Transverse colon (tissue), 4 donors: ENCODE data around the gene ACSL1. TPM values are rescaled to one million over a fixed set of nuclear protein-coding genes. Genes with fewer than 3 reads are reported as not detected.

Experiments used
- DNase-seq: peaks from one replicate; pipeline ENCODE4 v3.0.0-alpha.2; 2019
- H3K27ac ChIP-seq, 4 donors: fragments of 200-600 bp; sonication (generic); 2 replicates each; pipeline ENCODE4 v1.5.1; 2016 to 2018; ENCODE audit warnings: inconsistent platforms in 4 of 4
- H3K27me3 ChIP-seq: fragments of 200-600 bp; sonication (generic); 2 replicates; pipeline ENCODE4 v1.5.1; 2017; ENCODE audit warnings: inconsistent platforms
- H3K36me3 ChIP-seq, 4 donors: fragments of 200-600 bp; sonication (generic); 2 replicates each; pipeline ENCODE4 v1.5.1; 2017 to 2019; ENCODE audit warnings: inconsistent platforms in 4 of 4
- H3K4me1 ChIP-seq, 4 donors: fragments of 200-600 bp; sonication (generic); 2 replicates each; pipeline ENCODE4 v1.5.1; 2017 to 2020; ENCODE audit warnings: inconsistent platforms in 4 of 4
- H3K4me3 ChIP-seq, 4 donors: fragments of 200-600 bp; sonication (generic); 1 replicate in 1 of 4; 2 replicates in 3 of 4; pipeline versions ENCODE4 v1.5.1 to v1.6.1; 2017 to 2019; ENCODE audit warnings: inconsistent platforms in 4 of 4
- H3K9me3 ChIP-seq, 2 donors: fragments of 200-600 bp; sonication (generic); 2 replicates each; pipeline ENCODE4 v1.5.1; 2017 to 2019; ENCODE audit warnings: inconsistent platforms in 2 of 2
- EP300 ChIP-seq: sonication (generic); formaldehyde crosslinking; IDR thresholded peaks from one replicate; pipeline ENCODE4 v1.6.1; 2017; ENCODE audit warnings: antibody characterized with exemption, low read depth
- POLR2A ChIP-seq: fragments of 450-650 bp; IDR thresholded peaks from one replicate; pipeline ENCODE4 v1.6.1; 2016; ENCODE audit warnings: antibody characterized with exemption, mild to moderate bottlenecking, moderate library complexity
- POLR2AphosphoS5 ChIP-seq, 3 donors: sonication (generic); formaldehyde crosslinking; IDR thresholded peaks; one replicate each; pipeline ENCODE4 v1.6.1; 2016; ENCODE audit warnings: antibody characterized with exemption in 3 of 3
- WGBS, 2 donors: methylation state at CpG; one replicate each; pipeline ENCODE4 v1.1.5; 2018; ENCODE audit warnings: low coverage in 1 of 2; 5-methylcytosine and 5-hydroxymethylcytosine counted together
- in situ Hi-C, 4 donors: fragments of 200-750 bp; cut with MboI; loops; one replicate each; pipeline versions ENCODE4 v1.15.0 to v1.15.1; 2017; ENCODE audit warnings: low sequenced_read_pairs in 3 of 4, low pct_ligation_motif_present in 1 of 4, low pct_unique_long_range_greater_than_20kb in 1 of 4
- intact Hi-C: fragments of 100-400 bp; cut with DNase I; formaldehyde crosslinking; loops from one replicate; pipeline ENCODE4 v1.15.1; 2023; ENCODE audit warnings: low total_unique reads
- total RNA-seq, 4 donors: library from RNA; depleted of rRNA; stranded (reverse); fragments of >200 nt; gene quantifications; one replicate each; pipeline ENCODE4 v1.1.0, GENCODE V29; 2016
- TF ChIP-seq, protein P1 (sequence below), 5 experiments: fragments of 200-600 bp in 3 of 5; fragments of 450-650 bp in 2 of 5; sonication (generic) in 3 of 5; IDR thresholded peaks; 1 replicate in 2 of 5; 2 replicates in 3 of 5; pipeline ENCODE4 v1.5.1; 2016 to 2017; ENCODE audit warnings: antibody characterized with exemption in 5 of 5, inconsistent platforms in 3 of 5, mild to moderate bottlenecking in 2 of 5, moderate library complexity in 1 of 5

Gene ACSL1
- total RNA-seq, 4 donors from 2014 or later = 20.6 to 50.0 (median 40.0) TPM

DNA sequence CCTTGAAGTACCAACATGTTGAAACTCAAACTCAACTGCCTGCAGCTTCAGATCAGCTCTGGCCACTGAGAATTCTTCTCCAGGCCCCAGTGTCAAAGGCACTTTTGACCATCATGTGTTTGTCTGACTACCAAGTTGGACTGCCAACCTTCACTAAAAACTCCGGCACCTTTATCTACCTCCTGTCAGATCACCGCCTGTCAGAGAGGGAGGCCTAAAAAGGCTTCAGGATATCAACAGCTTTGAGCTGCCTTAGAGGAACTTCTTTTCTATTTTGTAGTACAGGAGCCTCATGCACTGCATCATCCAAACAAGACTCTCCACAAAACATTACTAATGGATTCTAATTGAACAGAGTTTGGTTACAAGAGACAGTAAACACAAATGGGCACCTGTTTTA, 2.8 kb downstream of the ACSL1 start:
- in situ Hi-C loops (no loop called here), intact Hi-C loops (no loop called here)
- TF ChIP-seq POLR2AphosphoS5 (IDR thresholded peaks at IDR 0.05) (no peak), POLR2A (no peak), EP300 (no peak)
- TF ChIP-seq, protein P1, sequence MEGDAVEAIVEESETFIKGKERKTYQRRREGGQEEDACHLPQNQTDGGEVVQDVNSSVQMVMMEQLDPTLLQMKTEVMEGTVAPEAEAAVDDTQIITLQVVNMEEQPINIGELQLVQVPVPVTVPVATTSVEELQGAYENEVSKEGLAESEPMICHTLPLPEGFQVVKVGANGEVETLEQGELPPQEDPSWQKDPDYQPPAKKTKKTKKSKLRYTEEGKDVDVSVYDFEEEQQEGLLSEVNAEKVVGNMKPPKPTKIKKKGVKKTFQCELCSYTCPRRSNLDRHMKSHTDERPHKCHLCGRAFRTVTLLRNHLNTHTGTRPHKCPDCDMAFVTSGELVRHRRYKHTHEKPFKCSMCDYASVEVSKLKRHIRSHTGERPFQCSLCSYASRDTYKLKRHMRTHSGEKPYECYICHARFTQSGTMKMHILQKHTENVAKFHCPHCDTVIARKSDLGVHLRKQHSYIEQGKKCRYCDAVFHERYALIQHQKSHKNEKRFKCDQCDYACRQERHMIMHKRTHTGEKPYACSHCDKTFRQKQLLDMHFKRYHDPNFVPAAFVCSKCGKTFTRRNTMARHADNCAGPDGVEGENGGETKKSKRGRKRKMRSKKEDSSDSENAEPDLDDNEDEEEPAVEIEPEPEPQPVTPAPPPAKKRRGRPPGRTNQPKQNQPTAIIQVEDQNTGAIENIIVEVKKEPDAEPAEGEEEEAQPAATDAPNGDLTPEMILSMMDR (IDR thresholded peaks at IDR 0.05) = no peak
- peaks cover 0 to 22% (median 11%) of the 10 kb centered on the region in 4 donors for H3K4me1 ChIP-seq
- 90% methylated on average over 2 of the region's 2 CpGs; no CpG with 5 or more reads in 1 of the 2 donors for WGBS, 2 donors
- no peaks in the 10 kb centered on the region for H3K36me3 ChIP-seq
- DNase-seq = no peak
- H3K27ac ChIP-seq = no peak overlapping the region
- no peak overlapping the region for H3K4me3 ChIP-seq
- no peaks in the 10 kb centered on the region for H3K27me3 ChIP-seq
- H3K9me3 ChIP-seq = no peaks in the 10 kb centered on the region

DNA sequence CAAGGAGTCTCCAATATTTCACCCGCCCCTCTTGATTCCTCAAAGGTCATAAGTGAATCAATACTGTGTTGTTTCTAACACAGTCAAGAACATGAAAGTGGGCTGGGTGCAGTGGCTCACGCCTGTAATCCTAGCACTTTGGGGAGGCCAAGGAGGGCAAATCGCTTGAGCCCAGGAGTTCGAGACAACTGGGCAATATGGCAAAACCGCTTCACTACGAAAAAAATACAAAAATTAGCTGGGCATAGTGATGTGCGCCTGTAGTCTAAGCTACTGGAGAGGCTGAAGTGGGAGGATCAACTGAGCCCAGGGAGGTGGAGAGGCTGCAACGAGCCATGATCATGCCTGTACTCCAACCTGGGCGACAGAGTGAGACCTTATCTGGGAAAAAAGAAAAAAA, 3.4 kb downstream of the ACSL1 start:
- no peaks in the 10 kb centered on the region for H3K36me3 ChIP-seq
- H3K9me3 ChIP-seq = no peaks in the 10 kb centered on the region
- intact Hi-C loops (no loop called here), in situ Hi-C loops (no loop called here)
- TF ChIP-seq POLR2AphosphoS5 (IDR thresholded peaks at IDR 0.05) = no peak
- TF ChIP-seq POLR2A = no peak
- TF ChIP-seq, protein P1 (IDR thresholded peaks at IDR 0.05) = no peak
- no peak for TF ChIP-seq EP300
- no peaks in the 10 kb centered on the region for H3K27me3 ChIP-seq
- peaks cover 0 to 22% (median 11%) of the 10 kb centered on the region in 4 donors for H3K4me1 ChIP-seq
- 98% methylated on average over 5 to 9 of the region's 9 CpGs for WGBS, 2 donors
- no peak overlapping the region for H3K4me3 ChIP-seq
- no peak for DNase-seq
- no peak overlapping the region for H3K27ac ChIP-seq

DNA sequence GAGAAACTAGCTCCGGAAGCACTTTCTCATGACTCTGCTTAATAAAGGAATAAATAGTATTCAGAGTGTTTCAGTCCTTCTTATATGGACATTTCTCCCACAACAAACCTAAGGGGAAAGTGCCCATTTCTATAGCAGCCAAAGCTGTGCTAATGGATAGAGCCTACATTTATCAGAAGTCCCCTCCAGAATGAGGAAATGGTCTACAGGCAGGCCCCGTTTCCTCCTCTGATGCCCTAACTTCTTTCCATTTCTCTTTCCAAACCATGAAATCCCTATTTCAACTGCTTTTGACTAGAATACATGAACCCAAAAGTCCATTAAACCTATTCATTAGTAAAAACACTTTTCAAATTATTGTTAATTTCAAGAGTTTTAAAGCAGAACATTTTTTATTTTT, 4.5 kb downstream of the ACSL1 start:
- Histone ChIP-seq H3K27ac (no peak overlapping the region), H3K4me1 (peaks cover 0 to 17% (median 9%) of the 10 kb centered on the region in 4 donors), H3K4me3 (no peak overlapping the region), H3K9me3 (no peaks in the 10 kb centered on the region), H3K36me3 (no peaks in the 10 kb centered on the region), H3K27me3 (no peaks in the 10 kb centered on the region)
- in situ Hi-C loops = no loop called here
- intact Hi-C loops = no loop called here
- DNase-seq = no peak
- TF ChIP-seq POLR2AphosphoS5 (IDR thresholded peaks at IDR 0.05) (no peak), POLR2A (no peak), EP300 (no peak)
- TF ChIP-seq, protein P1 (IDR thresholded peaks at IDR 0.05) = no peak
- 80 to 84% methylated on average over 1 to 2 of the region's 2 CpGs for WGBS, 2 donors

DNA sequence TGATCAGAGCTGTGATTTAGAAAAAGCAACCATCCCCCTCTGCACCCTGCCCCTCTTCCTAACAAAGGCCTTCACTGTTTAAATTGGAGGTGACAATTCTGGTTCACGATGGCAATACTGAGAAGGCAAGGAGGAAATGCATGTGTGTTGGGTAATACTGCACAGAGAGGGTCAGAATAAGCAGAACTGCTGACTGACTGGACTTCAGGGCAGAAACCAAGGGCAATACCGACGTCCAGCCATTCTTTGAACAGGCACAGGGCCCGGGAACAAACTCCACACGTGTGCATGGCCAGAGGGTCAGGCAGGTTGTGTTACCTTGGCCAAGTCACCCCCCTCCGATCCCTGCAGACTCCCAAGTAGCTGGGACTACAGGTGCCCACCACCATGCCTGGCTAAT, 6.0 kb downstream of the ACSL1 start:
- Histone ChIP-seq H3K27ac (no peak overlapping the region), H3K27me3 (no peaks in the 10 kb centered on the region), H3K4me3 (no peak overlapping the region), H3K9me3 (no peaks in the 10 kb centered on the region), H3K4me1 (peaks cover 8 to 26% (median 14%) of the 10 kb centered on the region in 4 donors), H3K36me3 (no peaks in the 10 kb centered on the region)
- TF ChIP-seq EP300 = no peak
- TF ChIP-seq POLR2AphosphoS5 (IDR thresholded peaks at IDR 0.05) = no peak
- TF ChIP-seq POLR2A = no peak
- intact Hi-C loops (loop anchor here (10.0 kb wide), 1 partner anchor 55 kb away; no protein-coding TSS in a partner anchor), in situ Hi-C loops (no loop called here)
- no peak for DNase-seq
- WGBS, 2 donors = 80% methylated on average over 6 of the region's 6 CpGs; no CpG with 5 or more reads in 1 of the 2 donors

DNA sequence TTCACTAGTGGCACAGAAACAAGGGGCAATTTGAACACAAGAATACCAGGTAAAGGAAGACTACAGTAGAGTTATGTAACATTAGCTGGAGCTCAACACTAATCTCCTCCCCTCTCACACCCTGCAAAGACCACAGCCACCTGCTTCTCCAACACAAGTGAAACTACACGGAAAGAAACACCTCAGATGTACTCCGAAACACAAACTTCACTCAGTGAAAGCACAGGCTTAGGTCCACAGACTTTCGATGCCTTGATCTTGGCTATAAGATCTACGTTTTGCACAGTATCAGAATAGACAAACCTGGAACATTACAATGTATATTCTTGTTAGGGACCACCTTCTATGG, 7.6 kb downstream of the ACSL1 start:
- in situ Hi-C loops (no loop called here), intact Hi-C loops (loop anchor here (10.0 kb wide), 1 partner anchor 53 kb away; no protein-coding TSS in a partner anchor)
- Histone ChIP-seq H3K27me3 (no peaks in the 10 kb centered on the region), H3K36me3 (no peaks in the 10 kb centered on the region), H3K4me1 (peaks cover 12 to 21% (median 15%) of the 10 kb centered on the region in 4 donors), H3K27ac (no peak overlapping the region), H3K4me3 (no peak overlapping the region), H3K9me3 (no peaks in the 10 kb centered on the region)
- no peak for TF ChIP-seq EP300
- TF ChIP-seq POLR2AphosphoS5 (IDR thresholded peaks at IDR 0.05) = no peak
- TF ChIP-seq, protein P1 (IDR thresholded peaks at IDR 0.05) = no peak
- no peak for TF ChIP-seq POLR2A
- WGBS, 2 donors = 74 to 80% methylated on average over 1 to 4 of the region's 4 CpGs
- no peak for DNase-seq
